WTC11 (cell line): ENCODE results near the gene CARS2.

Experiments
- CBFB ChIP-seq: sonication (generic); formaldehyde crosslinking; IDR thresholded peaks from 2 replicates; pipeline ENCODE4 v1.8.1; 2022; ENCODE audit warnings: mild to moderate bottlenecking, low read depth, missing genetic modification reagents
- CREM ChIP-seq: sonication (generic); formaldehyde crosslinking; IDR thresholded peaks from 2 replicates; pipeline ENCODE4 v1.8.1; 2022; ENCODE audit warnings: mild to moderate bottlenecking, missing genetic modification reagents, moderate library complexity
- CTCF ChIP-seq: fragments of 200-600 bp; IDR thresholded peaks from 2 replicates; pipeline ENCODE4 v1.8.0; 2022; ENCODE audit warnings: antibody characterized with exemption
- EMX1 ChIP-seq: fragments of 250-450 bp; sonication (Bioruptor Pico); IDR thresholded peaks from 2 replicates; pipeline ENCODE4 v1.8.0; 2021; ENCODE audit warnings: mild to moderate bottlenecking
- KAT7 ChIP-seq: sonication (generic); formaldehyde crosslinking; IDR thresholded peaks from 2 replicates; pipeline ENCODE4 v1.8.1; 2023; ENCODE audit warnings: missing genetic modification reagents, mild to moderate bottlenecking, borderline replicate concordance
- NFYB ChIP-seq: sonication (generic); formaldehyde crosslinking; conservative IDR thresholded peaks from 2 replicates; pipeline ENCODE4 v1.8.0; 2022; ENCODE audit warnings: low read depth, missing genetic modification reagents
- SP1 ChIP-seq: sonication (generic); formaldehyde crosslinking; conservative IDR thresholded peaks from 2 replicates; pipeline ENCODE4 v1.8.1; 2022; ENCODE audit warnings: missing genetic modification reagents
- TCF7 ChIP-seq: sonication (generic); formaldehyde crosslinking; IDR thresholded peaks from 2 replicates; pipeline ENCODE4 v1.8.0; 2022; ENCODE audit warnings: mild to moderate bottlenecking, low read depth, missing genetic modification reagents, moderate library complexity
- TEAD1 ChIP-seq: sonication (generic); formaldehyde crosslinking; IDR thresholded peaks from 2 replicates; pipeline ENCODE4 v1.8.0; 2022; ENCODE audit warnings: mild to moderate bottlenecking, missing genetic modification reagents
- ZNF281 ChIP-seq: sonication (generic); formaldehyde crosslinking; IDR thresholded peaks from 2 replicates; pipeline ENCODE4 v1.8.0; 2023; ENCODE audit warnings: mild to moderate bottlenecking, missing genetic modification reagents
- ZNF423 ChIP-seq: fragments of 250-450 bp; sonication (Bioruptor Pico); IDR thresholded peaks from 2 replicates; pipeline ENCODE4 v2.1.2; 2022; ENCODE audit warnings: mild to moderate bottlenecking, moderate library complexity
- TF ChIP-seq, protein P1 (sequence below): sonication (generic); formaldehyde crosslinking; IDR thresholded peaks from 2 replicates; pipeline ENCODE4 v1.8.0; 2023; ENCODE audit warnings: missing genetic modification reagents, mild to moderate bottlenecking, borderline replicate concordance
- TF ChIP-seq, protein P2 (sequence below): sonication (generic); formaldehyde crosslinking; IDR thresholded peaks from 2 replicates; pipeline ENCODE4 v1.8.1; 2023; ENCODE audit warnings: mild to moderate bottlenecking, missing genetic modification reagents, moderate library complexity

DNA sequence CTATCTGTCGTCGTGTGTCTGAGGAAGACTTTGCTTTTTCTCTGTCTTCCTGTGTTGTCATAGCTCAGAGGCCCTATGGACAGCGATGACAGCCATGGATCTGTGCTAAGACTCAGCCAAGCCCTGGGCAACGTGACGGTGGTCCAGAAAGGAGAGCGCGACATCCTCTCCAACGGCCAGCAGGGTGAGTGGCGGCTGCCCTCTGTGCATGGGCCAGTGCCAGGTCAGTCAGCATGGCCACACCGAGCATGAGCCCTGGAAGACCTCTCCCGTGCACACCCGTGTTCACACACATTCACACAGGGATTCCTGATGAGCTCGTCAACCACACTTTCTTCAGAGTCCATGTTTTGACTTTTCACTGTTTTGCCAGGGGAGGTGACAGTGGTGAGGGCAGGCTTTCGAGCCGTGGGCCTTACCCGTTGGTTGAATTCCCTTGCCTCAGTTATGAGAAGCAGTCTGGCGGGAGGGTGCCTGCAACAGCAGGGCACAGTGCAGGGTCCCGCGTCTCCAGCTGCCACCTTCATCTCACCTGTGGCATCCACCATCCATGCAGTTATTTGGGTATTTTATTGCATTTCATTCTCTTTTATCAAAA, 70.4 kb downstream of the CARS2 start:
- TF ChIP-seq CTCF (no peak), TEAD1 (CRISPR knock-in tag) (no peak), TCF7 (no peak), ZNF281 (CRISPR knock-in tag) (no peak), ZNF423 (CRISPR knock-in tag) (no peak), CREM (CRISPR knock-in tag) (no peak), CBFB (CRISPR knock-in tag) (no peak), EMX1 (no peak), NFYB (no peak), SP1 (CRISPR knock-in tag) (no peak), KAT7 (CRISPR knock-in tag) (no peak)
- TF ChIP-seq, protein P1, sequence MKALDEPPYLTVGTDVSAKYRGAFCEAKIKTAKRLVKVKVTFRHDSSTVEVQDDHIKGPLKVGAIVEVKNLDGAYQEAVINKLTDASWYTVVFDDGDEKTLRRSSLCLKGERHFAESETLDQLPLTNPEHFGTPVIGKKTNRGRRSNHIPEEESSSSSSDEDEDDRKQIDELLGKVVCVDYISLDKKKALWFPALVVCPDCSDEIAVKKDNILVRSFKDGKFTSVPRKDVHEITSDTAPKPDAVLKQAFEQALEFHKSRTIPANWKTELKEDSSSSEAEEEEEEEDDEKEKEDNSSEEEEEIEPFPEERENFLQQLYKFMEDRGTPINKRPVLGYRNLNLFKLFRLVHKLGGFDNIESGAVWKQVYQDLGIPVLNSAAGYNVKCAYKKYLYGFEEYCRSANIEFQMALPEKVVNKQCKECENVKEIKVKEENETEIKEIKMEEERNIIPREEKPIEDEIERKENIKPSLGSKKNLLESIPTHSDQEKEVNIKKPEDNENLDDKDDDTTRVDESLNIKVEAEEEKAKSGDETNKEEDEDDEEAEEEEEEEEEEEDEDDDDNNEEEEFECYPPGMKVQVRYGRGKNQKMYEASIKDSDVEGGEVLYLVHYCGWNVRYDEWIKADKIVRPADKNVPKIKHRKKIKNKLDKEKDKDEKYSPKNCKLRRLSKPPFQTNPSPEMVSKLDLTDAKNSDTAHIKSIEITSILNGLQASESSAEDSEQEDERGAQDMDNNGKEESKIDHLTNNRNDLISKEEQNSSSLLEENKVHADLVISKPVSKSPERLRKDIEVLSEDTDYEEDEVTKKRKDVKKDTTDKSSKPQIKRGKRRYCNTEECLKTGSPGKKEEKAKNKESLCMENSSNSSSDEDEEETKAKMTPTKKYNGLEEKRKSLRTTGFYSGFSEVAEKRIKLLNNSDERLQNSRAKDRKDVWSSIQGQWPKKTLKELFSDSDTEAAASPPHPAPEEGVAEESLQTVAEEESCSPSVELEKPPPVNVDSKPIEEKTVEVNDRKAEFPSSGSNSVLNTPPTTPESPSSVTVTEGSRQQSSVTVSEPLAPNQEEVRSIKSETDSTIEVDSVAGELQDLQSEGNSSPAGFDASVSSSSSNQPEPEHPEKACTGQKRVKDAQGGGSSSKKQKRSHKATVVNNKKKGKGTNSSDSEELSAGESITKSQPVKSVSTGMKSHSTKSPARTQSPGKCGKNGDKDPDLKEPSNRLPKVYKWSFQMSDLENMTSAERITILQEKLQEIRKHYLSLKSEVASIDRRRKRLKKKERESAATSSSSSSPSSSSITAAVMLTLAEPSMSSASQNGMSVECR (CRISPR knock-in tag): no peak
- TF ChIP-seq, protein P2, sequence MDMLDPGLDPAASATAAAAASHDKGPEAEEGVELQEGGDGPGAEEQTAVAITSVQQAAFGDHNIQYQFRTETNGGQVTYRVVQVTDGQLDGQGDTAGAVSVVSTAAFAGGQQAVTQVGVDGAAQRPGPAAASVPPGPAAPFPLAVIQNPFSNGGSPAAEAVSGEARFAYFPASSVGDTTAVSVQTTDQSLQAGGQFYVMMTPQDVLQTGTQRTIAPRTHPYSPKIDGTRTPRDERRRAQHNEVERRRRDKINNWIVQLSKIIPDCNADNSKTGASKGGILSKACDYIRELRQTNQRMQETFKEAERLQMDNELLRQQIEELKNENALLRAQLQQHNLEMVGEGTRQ (CRISPR knock-in tag): no peak
